Spleen (tissue), 7 donors: ENCODE measurements around the gene RNF123.

Source experiments
- CTCF ChIP-seq, 11 experiments: fragments of 200-600 bp in 7 of 11; fragments of 450-650 bp in 4 of 11; sonication (generic) in 4 of 11; IDR thresholded peaks in 8 of 11; conservative IDR thresholded peaks in 3 of 11; 1 replicate in 7 of 11; 2 replicates in 4 of 11; pipeline versions ENCODE4 v1.4.0 to v1.8.0; 2016 to 2021; ENCODE audit warnings: antibody characterized with exemption in 11 of 11, inconsistent platforms in 4 of 11, mild to moderate bottlenecking in 1 of 11
- POLR2A ChIP-seq, 3 donors: fragments of 450-650 bp; IDR thresholded peaks; one replicate each; pipeline ENCODE4 v1.5.1; 2017; ENCODE audit warnings: antibody characterized with exemption in 3 of 3, mild to moderate bottlenecking in 1 of 3
- POLR2AphosphoS5 ChIP-seq, 3 donors: sonication (generic); formaldehyde crosslinking; IDR thresholded peaks; one replicate each; pipeline ENCODE4 v1.5.1; 2017; ENCODE audit warnings: antibody characterized with exemption in 3 of 3
- donor health status: DM: no; HTN: no; CAD: no; lungs with moderate emphysema.
- donor health status: DM: no; HTN: no; CAD: no.
- donor health status: DM: no; HTN: no; CAD: no.

- no peak for TF ChIP-seq POLR2AphosphoS5 (IDR thresholded peaks at IDR 0.05)
- no peak for TF ChIP-seq CTCF (IDR thresholded peaks at IDR 0.05 in 8 of 11, conservative IDR thresholded peaks at IDR 0.05 in 3 of 11)
- no peak for TF ChIP-seq POLR2A (IDR thresholded peaks at IDR 0.05)
Observed at GRCh38 chr3:49662021-49662420, 27.3 kb upstream of the RNF123 start.
